Transverse colon (tissue), 4 donors: ENCODE measurements around the gene OVCH2.

Source experiments
- POLR2A ChIP-seq: fragments of 450-650 bp; IDR thresholded peaks from one replicate; pipeline ENCODE4 v1.6.1; 2016; ENCODE audit warnings: antibody characterized with exemption, mild to moderate bottlenecking, moderate library complexity
- POLR2AphosphoS5 ChIP-seq, 3 donors: sonication (generic); formaldehyde crosslinking; IDR thresholded peaks; one replicate each; pipeline ENCODE4 v1.6.1; 2016; ENCODE audit warnings: antibody characterized with exemption in 3 of 3
- TF ChIP-seq, protein P1 (sequence below), 5 experiments: fragments of 200-600 bp in 3 of 5; fragments of 450-650 bp in 2 of 5; sonication (generic) in 3 of 5; IDR thresholded peaks; 1 replicate in 2 of 5; 2 replicates in 3 of 5; pipeline ENCODE4 v1.5.1; 2016 to 2017; ENCODE audit warnings: antibody characterized with exemption in 5 of 5, inconsistent platforms in 3 of 5, mild to moderate bottlenecking in 2 of 5, moderate library complexity in 1 of 5

GRCh38 chr11:7651700-7652099 is 54.6 kb downstream of the OVCH2 start:
- TF ChIP-seq, protein P1, sequence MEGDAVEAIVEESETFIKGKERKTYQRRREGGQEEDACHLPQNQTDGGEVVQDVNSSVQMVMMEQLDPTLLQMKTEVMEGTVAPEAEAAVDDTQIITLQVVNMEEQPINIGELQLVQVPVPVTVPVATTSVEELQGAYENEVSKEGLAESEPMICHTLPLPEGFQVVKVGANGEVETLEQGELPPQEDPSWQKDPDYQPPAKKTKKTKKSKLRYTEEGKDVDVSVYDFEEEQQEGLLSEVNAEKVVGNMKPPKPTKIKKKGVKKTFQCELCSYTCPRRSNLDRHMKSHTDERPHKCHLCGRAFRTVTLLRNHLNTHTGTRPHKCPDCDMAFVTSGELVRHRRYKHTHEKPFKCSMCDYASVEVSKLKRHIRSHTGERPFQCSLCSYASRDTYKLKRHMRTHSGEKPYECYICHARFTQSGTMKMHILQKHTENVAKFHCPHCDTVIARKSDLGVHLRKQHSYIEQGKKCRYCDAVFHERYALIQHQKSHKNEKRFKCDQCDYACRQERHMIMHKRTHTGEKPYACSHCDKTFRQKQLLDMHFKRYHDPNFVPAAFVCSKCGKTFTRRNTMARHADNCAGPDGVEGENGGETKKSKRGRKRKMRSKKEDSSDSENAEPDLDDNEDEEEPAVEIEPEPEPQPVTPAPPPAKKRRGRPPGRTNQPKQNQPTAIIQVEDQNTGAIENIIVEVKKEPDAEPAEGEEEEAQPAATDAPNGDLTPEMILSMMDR (IDR thresholded peaks at IDR 0.05): no peak
- no peak for TF ChIP-seq POLR2AphosphoS5 (IDR thresholded peaks at IDR 0.05)
- no peak for TF ChIP-seq POLR2A
